Hematopoietic multipotent progenitor cell treated with erythropoietin and hydrocortisone succinate and interleukin-3 and kit ligand, for 4 days (in vitro differentiated cells): ENCODE data around the gene RASL12.
"Not testable (repeated sequence)": the region's sequence is repeated elsewhere in the genome, so short reads cannot be mapped to it uniquely, and the experiment has no call there.

ENCODE experiments used
- DNase-seq: peaks from one replicate; pipeline ENCODE4 v3.0.0-alpha.2; 2015

The RASL12 gene

GRCh38 chr15:65067645-65068402 is at the start of gene RASL12:
Gene RASL12, minus strand, starts transcription at chr15:65067991. Its CDS starts 156 bp downstream, at chr15:65067835.
- no peak for DNase-seq

- DNase-seq: no peak
These were observed 47.8 kb upstream of the RASL12 start for GRCh38 chr15:65115542-65115941.

GRCh38 chr15:65115086-65115485 is 47.3 kb upstream of the RASL12 start, which contains the start of gene UBAP1L:
Gene UBAP1L, minus strand, starts transcription at chr15:65115200. Its CDS starts 8,985 bp downstream, at chr15:65106215.
- DNase-seq: no peak

- peak; percentile 10 for DNase-seq
These were observed 43.0 kb upstream of the RASL12 start for GRCh38 chr15:65110676-65111292.

GRCh38 chr15:65106011-65106590 is 38.3 kb upstream of the RASL12 start:
- DNase-seq: no peak

GRCh38 chr15:65105038-65105437 is 37.2 kb upstream of the RASL12 start:
- no peak for DNase-seq

- DNase-seq: no peak
These were observed 35.1 kb upstream of the RASL12 start for GRCh38 chr15:65102912-65103311.

- DNase-seq: no peak
These were observed 34.3 kb upstream of the RASL12 start for GRCh38 chr15:65101891-65102708.

- DNase-seq: peak; percentile 78
These were observed 33.7 kb upstream of the RASL12 start for GRCh38 chr15:65101411-65101890.

- no peak for DNase-seq
These were observed 32.7 kb upstream of the RASL12 start for GRCh38 chr15:65100442-65100841.

- not testable (repeated sequence) for DNase-seq
These were observed 32.0 kb upstream of the RASL12 start for GRCh38 chr15:65099801-65100200.

- no peak for DNase-seq
These were observed 31.5 kb upstream of the RASL12 start for GRCh38 chr15:65099336-65099735.

- no peak for DNase-seq
These were observed 30.0 kb upstream of the RASL12 start for GRCh38 chr15:65097651-65098263.

- no peak for DNase-seq
These were observed 28.9 kb upstream of the RASL12 start for GRCh38 chr15:65096481-65097385.

GRCh38 chr15:65095747-65096104 is 27.9 kb upstream of the RASL12 start:
- DNase-seq: no peak

- DNase-seq: no peak
These were observed 27.4 kb upstream of the RASL12 start for GRCh38 chr15:65095011-65095746.

- DNase-seq: no peak
These were observed 26.7 kb upstream of the RASL12 start for GRCh38 chr15:65094294-65094995.

GRCh38 chr15:65093793-65094170 is 26.0 kb upstream of the RASL12 start:
- DNase-seq: not testable (repeated sequence)

- no peak for DNase-seq
These were observed 25.4 kb upstream of the RASL12 start for GRCh38 chr15:65092911-65093792.
